ENCODE data around the gene CTDP1.

CTDP1 gene

GRCh38 chr18:79644666-79645057, 34.9 kb upstream of the CTDP1 start:
- DNase-seq (ENCODE audit: low spot score), result no peak

GRCh38 chr18:79645291-79645983, 34.2 kb upstream of the CTDP1 start:
- DNase-seq (ENCODE audit: low spot score), result no peak

GRCh38 chr18:79647307-79647706, 32.3 kb upstream of the CTDP1 start:
- DNase-seq (ENCODE audit: low spot score), result no peak

GRCh38 chr18:79650959-79651358, 28.6 kb upstream of the CTDP1 start:
- DNase-seq (ENCODE audit: low spot score), result no peak

GRCh38 chr18:79657342-79657996, 22.1 kb upstream of the CTDP1 start:
- DNase-seq (ENCODE audit: low spot score), result no peak

- no peak for DNase-seq (ENCODE audit: low spot score)
Measured at GRCh38 chr18:79658366-79658765, 21.2 kb upstream of the CTDP1 start.

- no peak for DNase-seq (ENCODE audit: low spot score)
Measured at GRCh38 chr18:79659733-79660132, 19.9 kb upstream of the CTDP1 start.

- no peak for DNase-seq (ENCODE audit: low spot score)
Measured at GRCh38 chr18:79662034-79662433, 17.6 kb upstream of the CTDP1 start.

GRCh38 chr18:79662439-79662838, 17.2 kb upstream of the CTDP1 start:
- no peak for DNase-seq (ENCODE audit: low spot score)

- no peak for DNase-seq (ENCODE audit: low spot score)
Measured at GRCh38 chr18:79664525-79665125, 15.0 kb upstream of the CTDP1 start.

GRCh38 chr18:79668203-79668602, 11.4 kb upstream of the CTDP1 start:
- no peak for DNase-seq (ENCODE audit: low spot score)

- no peak for DNase-seq (ENCODE audit: low spot score)
Measured at GRCh38 chr18:79672490-79673276, 6.9 kb upstream of the CTDP1 start.

- no peak for DNase-seq (ENCODE audit: low spot score)
Measured at GRCh38 chr18:79677221-79677620, 2.4 kb upstream of the CTDP1 start.

GRCh38 chr18:79677840-79678239, 1.8 kb upstream of the CTDP1 start:
- no peak for DNase-seq (ENCODE audit: low spot score)

GRCh38 chr18:79678665-79679551, 695 bp upstream of the CTDP1 start:
- DNase-seq (ENCODE audit: low spot score), result peak; percentile 97

- peak; percentile 41 for DNase-seq (ENCODE audit: low spot score)
Measured at GRCh38 chr18:79680100-79680879, 687 bp downstream of the CTDP1 start.

- DNase-seq (ENCODE audit: low spot score), result no peak
Measured at GRCh38 chr18:79680891-79681339, 1.3 kb downstream of the CTDP1 start.

GRCh38 chr18:79681484-79682387, 2.1 kb downstream of the CTDP1 start:
- DNase-seq (ENCODE audit: low spot score), result no peak

- no peak for DNase-seq (ENCODE audit: low spot score)
Measured at GRCh38 chr18:79682481-79682880, 2.9 kb downstream of the CTDP1 start.
